Peyer's patch (tissue), 4 donors: ENCODE measurements around the gene HTR4. TPM values are rescaled to one million over a fixed set of nuclear protein-coding genes. Genes with fewer than 3 reads are reported as not detected.

Source experiments
- DNase-seq, 3 donors: peaks; one replicate each; pipeline ENCODE4 v3.0.0-alpha.2; 2017 to 2019
- H3K27ac ChIP-seq, 4 donors: fragments of 200-600 bp; sonication (generic); one replicate each; pipeline ENCODE4 v1.5.1; 2016 to 2019
- H3K27me3 ChIP-seq, 2 donors: fragments of 200-600 bp; sonication (generic); one replicate each; pipeline ENCODE4 v1.5.1; 2019
- H3K36me3 ChIP-seq, 3 donors: fragments of 200-600 bp; sonication (generic); one replicate each; pipeline ENCODE4 v1.5.1; 2016 to 2019
- H3K4me1 ChIP-seq, 4 donors: fragments of 200-600 bp; sonication (generic); one replicate each; pipeline ENCODE4 v1.5.1; 2016 to 2019
- H3K4me3 ChIP-seq, 4 donors: fragments of 200-600 bp; sonication (generic); 1 replicate in 3 of 4; 2 replicates in 1 of 4; pipeline ENCODE4 v1.5.1; 2016 to 2019; ENCODE audit warnings: mild to moderate bottlenecking in 1 of 4
- H3K9me3 ChIP-seq, 4 donors: fragments of 200-600 bp; sonication (generic); one replicate each; pipeline ENCODE4 v1.5.1; 2016 to 2019; ENCODE audit warnings: mild to moderate bottlenecking in 1 of 4
- POLR2A ChIP-seq, 2 donors: fragments of 450-650 bp; IDR thresholded peaks; one replicate each; pipeline ENCODE4 v1.5.1; 2017; ENCODE audit warnings: antibody characterized with exemption in 2 of 2, mild to moderate bottlenecking in 2 of 2, moderate library complexity in 2 of 2
- total RNA-seq, 4 donors: library from RNA; depleted of rRNA; stranded (reverse); fragments of >200 nt; gene quantifications; one replicate each; pipeline ENCODE4 v1.1.0, GENCODE V29; 2016
- TF ChIP-seq, protein P1 (sequence below), 6 experiments: fragments of 450-650 bp in 4 of 6; fragments of 200-600 bp in 2 of 6; sonication (generic) in 1 of 6; IDR thresholded peaks; one replicate each; pipeline ENCODE4 v1.5.1; 2017 to 2019; ENCODE audit warnings: antibody characterized with exemption in 6 of 6, mild to moderate bottlenecking in 3 of 6, moderate library complexity in 1 of 6

Gene HTR4
- total RNA-seq, 4 donors from 2014 or later: 21.5 to 46.6 (median 44.1) TPM

DNA sequence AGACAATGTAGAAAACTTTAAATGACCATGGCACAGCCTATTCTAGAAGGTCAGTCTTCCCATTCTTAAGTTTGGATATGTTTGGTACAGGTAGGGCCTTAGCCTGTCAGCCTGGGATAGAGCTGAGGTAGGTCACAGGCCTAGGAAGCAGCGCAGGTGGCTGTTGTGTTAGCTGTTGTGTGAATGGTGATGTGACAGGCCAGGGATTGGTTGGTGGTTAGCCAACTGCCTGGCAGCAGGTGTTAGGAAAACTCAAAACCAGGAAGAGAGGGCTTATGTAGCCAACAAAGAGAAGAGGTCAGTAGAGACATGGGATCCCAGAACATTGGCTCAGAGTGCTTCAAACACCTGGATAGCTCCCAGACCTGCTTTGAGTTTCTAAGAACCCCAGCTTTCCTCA lies 186.4 kb downstream of the HTR4 start:
- no peaks in the 10 kb centered on the region for H3K9me3 ChIP-seq
- H3K4me1 ChIP-seq: no peaks in the 10 kb centered on the region
- no peaks in the 10 kb centered on the region for H3K27me3 ChIP-seq
- no peak for DNase-seq
- no peak overlapping the region for H3K27ac ChIP-seq
- no peak overlapping the region for H3K4me3 ChIP-seq
- H3K36me3 ChIP-seq: no peaks in the 10 kb centered on the region
- TF ChIP-seq, protein P1, sequence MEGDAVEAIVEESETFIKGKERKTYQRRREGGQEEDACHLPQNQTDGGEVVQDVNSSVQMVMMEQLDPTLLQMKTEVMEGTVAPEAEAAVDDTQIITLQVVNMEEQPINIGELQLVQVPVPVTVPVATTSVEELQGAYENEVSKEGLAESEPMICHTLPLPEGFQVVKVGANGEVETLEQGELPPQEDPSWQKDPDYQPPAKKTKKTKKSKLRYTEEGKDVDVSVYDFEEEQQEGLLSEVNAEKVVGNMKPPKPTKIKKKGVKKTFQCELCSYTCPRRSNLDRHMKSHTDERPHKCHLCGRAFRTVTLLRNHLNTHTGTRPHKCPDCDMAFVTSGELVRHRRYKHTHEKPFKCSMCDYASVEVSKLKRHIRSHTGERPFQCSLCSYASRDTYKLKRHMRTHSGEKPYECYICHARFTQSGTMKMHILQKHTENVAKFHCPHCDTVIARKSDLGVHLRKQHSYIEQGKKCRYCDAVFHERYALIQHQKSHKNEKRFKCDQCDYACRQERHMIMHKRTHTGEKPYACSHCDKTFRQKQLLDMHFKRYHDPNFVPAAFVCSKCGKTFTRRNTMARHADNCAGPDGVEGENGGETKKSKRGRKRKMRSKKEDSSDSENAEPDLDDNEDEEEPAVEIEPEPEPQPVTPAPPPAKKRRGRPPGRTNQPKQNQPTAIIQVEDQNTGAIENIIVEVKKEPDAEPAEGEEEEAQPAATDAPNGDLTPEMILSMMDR (IDR thresholded peaks at IDR 0.05): no peak
- no peak for TF ChIP-seq POLR2A (IDR thresholded peaks at IDR 0.05)

DNA sequence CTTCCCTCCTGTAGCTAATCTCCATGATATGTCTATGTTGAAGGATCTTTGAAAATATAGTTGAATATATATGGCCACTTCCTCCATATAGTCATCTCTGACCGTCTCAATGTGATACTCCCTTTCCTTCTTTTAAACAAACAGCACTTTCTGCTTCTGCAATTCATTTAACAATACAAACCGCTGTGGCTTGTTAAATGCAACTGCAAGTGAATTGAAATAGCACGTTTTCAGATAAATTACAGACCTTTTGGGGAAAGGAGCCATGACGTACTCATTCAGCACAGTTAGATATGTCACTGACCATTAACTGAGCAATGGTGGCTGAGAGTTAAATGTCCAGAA lies 188.1 kb downstream of the HTR4 start:
- Histone ChIP-seq H3K27ac (no peak overlapping the region), H3K27me3 (no peaks in the 10 kb centered on the region), H3K36me3 (no peaks in the 10 kb centered on the region), H3K4me1 (no peaks in the 10 kb centered on the region), H3K9me3 (no peaks in the 10 kb centered on the region), H3K4me3 (no peak overlapping the region)
- TF ChIP-seq, protein P1 (IDR thresholded peaks at IDR 0.05): no peak
- no peak for TF ChIP-seq POLR2A (IDR thresholded peaks at IDR 0.05)
- no peak for DNase-seq

GRCh38 chr5:148465381-148466235 lies 188.7 kb downstream of the HTR4 start:
- no peak for DNase-seq
- Histone ChIP-seq H3K27ac (no peak overlapping the region), H3K27me3 (no peaks in the 10 kb centered on the region), H3K4me3 (no peak overlapping the region), H3K4me1 (no peaks in the 10 kb centered on the region), H3K9me3 (no peaks in the 10 kb centered on the region), H3K36me3 (no peaks in the 10 kb centered on the region)
- TF ChIP-seq, protein P1 (IDR thresholded peaks at IDR 0.05): no peak
- TF ChIP-seq POLR2A (IDR thresholded peaks at IDR 0.05): no peak

DNA sequence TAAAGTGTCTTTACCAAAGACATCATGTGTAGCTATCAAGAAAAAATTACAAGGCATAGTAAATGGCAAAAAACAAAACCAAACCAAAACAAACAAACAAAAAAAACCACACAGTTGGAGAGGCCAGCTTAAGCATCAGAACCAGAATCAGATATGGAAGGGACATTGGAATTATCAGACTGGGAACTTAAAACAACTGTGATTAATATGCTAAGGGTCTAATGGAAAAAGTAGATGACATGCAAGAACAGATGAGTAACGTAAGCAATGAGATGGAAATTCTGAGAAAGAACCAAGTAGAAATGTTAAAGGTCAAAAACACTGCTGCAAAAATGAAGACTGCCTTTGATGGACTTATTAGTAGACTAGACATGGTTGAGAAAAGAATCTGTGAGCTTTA lies 194.7 kb downstream of the HTR4 start:
- Histone ChIP-seq H3K27me3 (no peaks in the 10 kb centered on the region), H3K4me3 (no peak overlapping the region), H3K9me3 (no peaks in the 10 kb centered on the region), H3K27ac (no peak overlapping the region), H3K36me3 (no peaks in the 10 kb centered on the region), H3K4me1 (no peaks in the 10 kb centered on the region)
- TF ChIP-seq, protein P1 (IDR thresholded peaks at IDR 0.05): no peak
- no peak for TF ChIP-seq POLR2A (IDR thresholded peaks at IDR 0.05)
- no peak for DNase-seq

GRCh38 chr5:148458036-148458888 lies 196.1 kb downstream of the HTR4 start:
- H3K4me3 ChIP-seq: no peak overlapping the region
- H3K4me1 ChIP-seq: no peaks in the 10 kb centered on the region
- H3K27ac ChIP-seq: no peak overlapping the region
- H3K27me3 ChIP-seq: no peaks in the 10 kb centered on the region
- TF ChIP-seq POLR2A (IDR thresholded peaks at IDR 0.05): no peak
- TF ChIP-seq, protein P1 (IDR thresholded peaks at IDR 0.05): no peak
- H3K36me3 ChIP-seq: no peaks in the 10 kb centered on the region
- no peaks in the 10 kb centered on the region for H3K9me3 ChIP-seq
- no peak for DNase-seq
